ENCODE measurements around the gene TSNAX. TPM values are rescaled to one million over a fixed set of nuclear protein-coding genes. Genes with fewer than 3 reads are reported as not detected.

The TSNAX gene
- total and polyA plus RNA-seq, 9 of the 15 experiments (the other 6 are each of a cell fraction or from before 2014, with no cell fraction given) = 33.8 to 102 (median 61.2) TPM

- ATAC-seq = no peak
- H3K36me3 ChIP-seq (ENCODE audit: control insufficient read depth, insufficient read depth, low read length) = peaks cover 19% of the 10 kb centered on the region
Observed at GRCh38 chr1:231554969-231555368, 26.5 kb downstream of the TSNAX start.

More at GRCh38 chr1:231554969-231555368, 26.5 kb downstream of the TSNAX start:
- ChIA-PET POLR2A (interaction anchor here (0.9 to 1.8 kb wide), 2 partner anchors 9 to 29 kb away, joined by 3 to 6 read pairs; no protein-coding TSS in a partner anchor), CTCF (ENCODE audit: low intra/inter-chr PET ratio) (no interaction called here)
- peaks cover 8% of the 10 kb centered on the region; the same call in 2 of the 3 replicates for H3K79me2 ChIP-seq (ENCODE audit: control insufficient read depth, insufficient read depth, low read length)
- H3K9ac ChIP-seq (ENCODE audit: insufficient read depth in 1 of 2, low read depth in 2 of 2, low read length in 2 of 2) = no peak overlapping the region
- no peak overlapping the region for H3K4me3 ChIP-seq
- FAIRE-seq (no peak), DNase-seq (ENCODE audit: extremely low read depth in 1 of 4, low spot score in 3 of 4) (no peak)
- TSS peak; percentile 4 for BruUV-seq (replicated peaks)
- 61% methylated on average over 2 of the region's 2 CpGs for WGBS (ENCODE audit: insufficient coverage, low coverage, missing lambda C conversion rate)
- H4K20me1 ChIP-seq (replicated peaks; ENCODE audit: control insufficient read depth, insufficient read depth, low read length) = 0 out of 2 replicates have a peak, but pooled peaks cover 3% of the 10 kb centered on the region
- no peak overlapping the region for H3K27ac ChIP-seq (ENCODE audit: extremely low read depth, low read depth, low read length)
- H3K9me1 ChIP-seq (ENCODE audit: control insufficient read depth, insufficient read depth, low read length) = peaks cover under 1% of the 10 kb centered on the region
- no peaks in the 10 kb centered on the region for H3K9me3 ChIP-seq (replicated peaks; ENCODE audit: control insufficient read depth, insufficient read depth, low read depth, low read length)
- no peaks in the 10 kb centered on the region for H3K27me3 ChIP-seq (ENCODE audit: control insufficient read depth in 2 of 2, insufficient read depth in 2 of 2, low read length in 2 of 2)
- no peak overlapping the region for H2AFZ ChIP-seq (ENCODE audit: low read depth, low read length)
- no peak overlapping the region for H3K4me2 ChIP-seq (ENCODE audit: insufficient read depth, low read length)
- no peak for TF ChIP-seq SMARCC2 (IDR thresholded peaks at IDR 0.05; ENCODE audit: low read depth)
- no peak for TF ChIP-seq HBP1 (CRISPR knock-in tag; IDR thresholded peaks at IDR 0.05)
- no peak for TF ChIP-seq ZNF75A (CRISPR knock-in tag; IDR thresholded peaks at IDR 0.05)
- no peak for TF ChIP-seq ZBTB5 (IDR thresholded peaks at IDR 0.05)
- no peak for TF ChIP-seq POLR3A (IDR thresholded peaks at IDR 0.05; ENCODE audit: borderline replicate concordance, extremely low read depth, insufficient read depth, insufficient read length)
- no peak for TF ChIP-seq EP400 (IDR thresholded peaks at IDR 0.05)
- no peak for TF ChIP-seq E2F8 (IDR thresholded peaks at IDR 0.05; ENCODE audit: low read depth, partially characterized antibody)
- TF ChIP-seq TEAD2 (tag; IDR thresholded peaks at IDR 0.05) = no peak
- no peak for TF ChIP-seq ZBTB17 (CRISPR knock-in tag; IDR thresholded peaks at IDR 0.05)
- TF ChIP-seq YBX1 (IDR thresholded peaks at IDR 0.05) = no peak
- TF ChIP-seq NFYB (IDR thresholded peaks at IDR 0.05; ENCODE audit: extremely low read depth, insufficient read length) = no peak
- TF ChIP-seq NR4A1 (CRISPR knock-in tag; IDR thresholded peaks at IDR 0.05) = no peak
- TF ChIP-seq NR4A1 (tag; IDR thresholded peaks at IDR 0.05) = no peak
- TF ChIP-seq NCOA1 (IDR thresholded peaks at IDR 0.05; ENCODE audit: low read depth) = no peak
- TF ChIP-seq ZNF41 (CRISPR knock-in tag; conservative IDR thresholded peaks at IDR 0.05) = no peak
- no peak for TF ChIP-seq HNRNPH1 (optimal IDR thresholded peaks at IDR 0.05; ENCODE audit: low read depth, low read length)
- TF ChIP-seq TSC22D4 (tag; IDR thresholded peaks at IDR 0.05) = no peak
- H3K4me1 ChIP-seq (replicated peaks in 1 of 2; ENCODE audit: control insufficient read depth in 2 of 2, insufficient read depth in 2 of 2, low read length in 2 of 2) = no peaks in the 10 kb centered on the region
- intact Hi-C loops (cut with micrococcal nuclease) (no loop called here), in situ Hi-C loops (cut with MboI) (no loop called here)
